Fibroblast of mammary gland (primary cell): ENCODE data around the gene NELFE.

Experiments used
- DNase-seq: peaks from one replicate; pipeline ENCODE4 v3.0.0-alpha.2; 2010; ENCODE audit warnings: low read depth
- H3K4me3 ChIP-seq: 2 replicates; pipeline ENCODE4 v1.5.1; 2011; ENCODE audit warnings: low read depth, mild to moderate bottlenecking, low read length, moderate library complexity; ENCODE audit not compliant: control insufficient read depth
- CTCF ChIP-seq: conservative IDR thresholded peaks from 2 replicates; pipeline ENCODE4 v1.5.1; 2011; ENCODE audit warnings: low read depth, low read length, inconsistent platforms; ENCODE audit not compliant: control insufficient read depth, insufficient read depth

The NELFE gene

GRCh38 chr6:31956796-31957195, 2.0 kb downstream of the NELFE start:
- TF ChIP-seq CTCF = no peak
- DNase-seq = no peak
- no peak overlapping the region for H3K4me3 ChIP-seq

- TF ChIP-seq CTCF = no peak
- no peak for DNase-seq
- H3K4me3 ChIP-seq = no peak overlapping the region
These were observed 4.3 kb downstream of the NELFE start for GRCh38 chr6:31954511-31954910.

DNA sequence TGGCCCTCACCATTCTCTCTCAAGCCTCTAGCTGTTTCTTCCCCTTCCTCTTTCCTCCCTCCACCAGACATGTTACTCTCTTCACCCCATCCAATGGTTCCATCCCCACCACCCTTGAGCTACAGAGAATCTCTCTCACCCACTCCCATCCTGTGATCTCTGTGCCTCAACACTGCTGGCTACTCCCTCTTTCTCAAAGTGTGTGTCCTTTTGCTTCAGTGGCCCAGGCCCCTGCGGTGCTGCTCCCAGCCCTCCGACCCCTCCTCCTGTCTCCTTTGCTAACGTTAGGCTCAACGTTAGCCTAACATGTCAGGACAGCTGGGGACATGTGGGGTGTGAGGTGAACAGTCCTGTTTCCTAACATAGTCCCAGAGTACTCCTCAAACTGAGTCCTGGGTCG, 5.9 kb downstream of the NELFE start:
- no peak for TF ChIP-seq CTCF

DNA sequence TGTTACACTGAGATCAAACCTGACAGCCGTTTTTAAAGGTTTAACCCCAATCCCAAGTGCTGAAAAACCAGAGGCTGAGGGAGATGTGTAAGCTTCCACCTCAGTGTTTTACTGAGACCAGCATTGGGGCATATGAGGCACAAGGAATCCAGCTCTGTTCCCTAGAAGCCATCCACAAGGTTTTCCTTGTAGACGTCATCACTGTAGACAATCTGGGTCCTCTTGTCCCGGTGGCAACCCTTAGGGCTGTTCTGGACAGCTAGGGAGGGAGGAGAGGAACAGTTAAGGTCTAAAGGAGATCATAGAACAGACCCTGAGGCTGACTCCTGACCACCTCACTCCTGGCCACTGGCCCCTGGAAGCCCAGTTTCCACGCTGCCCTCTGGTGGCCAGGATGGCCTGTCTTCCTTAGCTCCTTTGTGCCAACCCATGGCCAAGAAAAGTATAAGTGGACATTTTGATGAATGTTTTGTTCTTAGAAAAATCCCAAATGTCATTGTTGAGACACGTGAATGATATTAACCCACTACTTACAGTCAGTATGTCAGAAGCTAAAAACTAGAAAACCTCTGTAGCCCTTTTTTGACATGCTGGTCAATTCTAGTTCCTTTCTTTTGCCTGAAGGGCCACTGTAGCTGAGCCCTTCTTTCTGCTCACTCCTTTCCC, 6.5 kb downstream of the NELFE start:
- peak; percentile 92 for TF ChIP-seq CTCF
- peak; percentile 74 for DNase-seq

More for the DNA sequence above, 5.9 kb downstream of the NELFE start:
- DNase-seq = no peak
- H3K4me3 ChIP-seq = no peak overlapping the region

DNA sequence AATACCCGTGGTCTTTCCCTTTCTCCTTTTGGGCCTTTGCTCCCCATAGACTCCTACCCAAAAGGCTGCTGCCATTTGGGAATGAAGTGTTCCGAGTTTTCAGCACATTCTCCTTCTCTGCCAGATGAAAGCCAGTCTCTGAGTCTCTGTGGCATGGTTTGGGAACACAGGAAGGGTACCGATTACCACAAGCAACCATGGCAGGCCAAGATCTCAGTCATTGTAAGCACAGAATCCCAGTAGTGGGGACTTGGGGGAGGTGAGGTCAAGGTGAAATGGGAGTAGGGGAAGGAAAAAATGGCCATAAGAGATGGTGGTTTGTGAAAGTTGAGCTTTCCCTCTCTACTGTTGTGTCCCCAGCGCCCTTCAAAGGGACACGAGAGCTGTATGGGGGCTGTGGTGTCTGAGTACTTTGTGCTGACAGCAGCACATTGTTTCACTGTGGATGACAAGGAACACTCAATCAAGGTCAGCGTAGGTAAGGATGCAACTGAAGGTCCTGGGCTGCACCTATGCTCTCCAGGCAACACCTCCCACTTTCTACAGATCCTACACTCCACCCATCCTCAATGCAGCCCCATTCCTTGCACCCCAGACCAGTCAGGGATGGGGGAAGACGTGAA, 8.7 kb downstream of the NELFE start:
- no peak for TF ChIP-seq CTCF
- no peak overlapping the region for H3K4me3 ChIP-seq
- DNase-seq = no peak

More for the DNA sequence above, 6.5 kb downstream of the NELFE start:
- H3K4me3 ChIP-seq = no peak overlapping the region

GRCh38 chr6:31948753-31949413, 9.9 kb downstream of the NELFE start:
- TF ChIP-seq CTCF = no peak
- no peak overlapping the region for H3K4me3 ChIP-seq
- DNase-seq = peak; percentile 86

- no peak for DNase-seq
- TF ChIP-seq CTCF = no peak
- no peak overlapping the region for H3K4me3 ChIP-seq
These were observed 10.5 kb downstream of the NELFE start for GRCh38 chr6:31948306-31948705.
